HG03439 (cell line): ENCODE data around the gene RNF227.
"Not testable (repeated sequence)": the region's sequence is repeated elsewhere in the genome, so short reads cannot be mapped to it uniquely, and the experiment has no call there.

ENCODE experiments used
- ATAC-seq: cut with Tn5 transposase; IDR thresholded peaks from one replicate; pipeline ENCODE4 v1.9.1; 2021; ENCODE audit warnings: mild to moderate bottlenecking, moderate library complexity; ENCODE audit not compliant: unreplicated experiment

The RNF227 gene

DNA sequence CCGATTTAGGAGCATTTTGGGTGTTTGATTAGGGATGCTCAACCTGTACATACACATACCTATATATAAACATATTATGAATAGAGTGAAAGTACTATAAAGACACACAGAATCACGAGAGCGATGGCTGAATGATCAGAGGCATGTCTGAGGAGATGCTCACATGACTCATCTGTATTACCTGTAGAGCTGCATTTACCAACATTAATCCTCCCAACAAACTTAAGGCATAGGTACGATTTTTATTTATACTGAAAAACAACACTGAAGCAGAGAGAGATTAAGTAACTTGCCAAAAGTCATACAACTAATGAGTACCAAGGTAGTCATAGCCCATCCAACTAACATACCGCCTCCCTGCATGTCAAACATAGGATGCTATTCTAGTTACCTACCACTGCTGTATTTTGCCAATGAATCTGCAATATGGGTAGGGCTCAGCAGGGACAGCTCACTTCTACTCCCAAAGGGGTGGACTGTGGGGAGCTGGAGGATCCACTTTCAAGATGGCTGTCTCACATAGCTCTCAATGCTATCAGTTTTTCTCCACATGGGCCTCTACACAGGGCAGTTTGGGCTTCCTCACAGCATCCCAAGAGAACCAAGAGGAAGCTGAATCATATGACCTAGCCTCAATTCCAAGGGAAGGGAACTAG, 51.0 kb downstream of the RNF227 start:
- ATAC-seq, result no peak

DNA sequence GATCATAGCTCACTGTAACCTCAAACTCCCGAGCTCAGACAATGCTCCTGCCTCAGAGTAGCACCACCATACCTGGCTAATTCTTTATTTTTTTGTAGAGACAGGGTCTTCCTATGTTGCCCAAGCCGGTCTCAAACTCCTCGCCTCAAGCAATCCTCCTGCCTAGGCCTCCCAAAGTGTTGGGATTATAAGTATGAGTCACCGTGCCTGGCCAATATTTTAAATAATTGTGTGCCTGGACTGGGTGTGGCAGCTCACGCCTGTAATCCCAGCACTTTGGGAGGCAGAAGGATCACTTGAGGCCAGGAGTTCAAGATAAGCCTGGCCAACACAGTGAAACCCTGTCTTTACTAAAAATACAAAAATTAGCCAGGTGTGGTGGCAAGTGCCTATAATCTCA, 51.7 kb downstream of the RNF227 start:
- not testable (repeated sequence) for ATAC-seq
